ENCODE results near the gene LOXL1.

GRCh38 chr15:73926219-73927002 is at the start of gene LOXL1:
- no peak for TF ChIP-seq CTCF (IDR thresholded peaks at IDR 0.05; ENCODE audit: poor library complexity, severe bottlenecking)
- TF ChIP-seq MXI1 (conservative IDR thresholded peaks at IDR 0.05; ENCODE audit: poor library complexity, severe bottlenecking) = no peak
- TF ChIP-seq RAD21 (conservative IDR thresholded peaks at IDR 0.05) = no peak
- TF ChIP-seq POLR2AphosphoS5 (IDR thresholded peaks at IDR 0.05) = no peak
- no peak for TF ChIP-seq TAF1 (IDR thresholded peaks at IDR 0.05; ENCODE audit: low read depth)
- TF ChIP-seq EZH2 (IDR thresholded peaks at IDR 0.05; ENCODE audit: borderline replicate concordance, insufficient read depth, low read length, poor library complexity, severe bottlenecking) = peak; percentile 23
- TF ChIP-seq EP300 (conservative IDR thresholded peaks at IDR 0.05; ENCODE audit: poor library complexity, severe bottlenecking) = no peak
